DMS 273 (cell line): ENCODE results near the gene HOMEZ.
A peak's percentile ranks its signal among the peaks of the same experiment; 100 is the strongest.

Experiments
- DNase-seq: peaks from one replicate; lab custom pipeline; 2025; ENCODE audit not compliant: unreplicated experiment; lab: John Stamatoyannopoulos, UW

HOMEZ gene

DNA sequence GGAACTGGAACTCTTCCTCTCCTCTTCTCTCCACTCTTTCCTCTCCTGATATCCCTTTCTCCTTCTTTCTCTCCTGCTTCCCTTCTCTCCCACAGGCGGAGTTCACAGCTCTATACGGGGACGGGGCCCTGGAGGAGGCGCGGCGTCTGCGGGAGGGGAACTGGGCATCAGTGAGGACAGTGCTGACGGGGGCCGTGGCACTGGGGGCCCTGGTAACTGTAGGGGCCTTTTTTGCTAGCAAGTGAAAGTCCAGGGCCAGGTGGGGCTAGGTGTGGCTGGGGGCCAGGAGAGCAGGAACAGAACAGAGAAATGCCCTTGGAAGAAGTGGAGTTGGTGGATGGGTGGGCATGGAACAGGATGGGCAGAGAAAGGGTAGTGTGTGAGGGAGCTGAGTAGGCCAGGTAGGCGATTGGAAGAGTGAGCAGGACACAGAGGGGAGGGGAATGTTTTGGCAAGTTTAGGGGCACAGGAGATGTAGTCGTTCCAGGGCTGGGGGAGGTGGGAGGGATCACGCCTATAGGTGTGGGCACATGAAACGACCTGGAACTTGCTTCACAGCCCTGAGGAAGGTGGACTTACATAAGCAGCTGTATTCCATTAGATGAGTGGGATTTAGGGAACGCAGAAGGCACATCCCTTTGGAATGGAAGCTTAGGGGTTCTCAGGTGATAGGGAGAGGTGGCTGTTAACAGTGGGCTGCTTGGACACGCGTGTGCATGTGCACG, 23.0 kb upstream of the HOMEZ start:
- no peak for DNase-seq

DNA sequence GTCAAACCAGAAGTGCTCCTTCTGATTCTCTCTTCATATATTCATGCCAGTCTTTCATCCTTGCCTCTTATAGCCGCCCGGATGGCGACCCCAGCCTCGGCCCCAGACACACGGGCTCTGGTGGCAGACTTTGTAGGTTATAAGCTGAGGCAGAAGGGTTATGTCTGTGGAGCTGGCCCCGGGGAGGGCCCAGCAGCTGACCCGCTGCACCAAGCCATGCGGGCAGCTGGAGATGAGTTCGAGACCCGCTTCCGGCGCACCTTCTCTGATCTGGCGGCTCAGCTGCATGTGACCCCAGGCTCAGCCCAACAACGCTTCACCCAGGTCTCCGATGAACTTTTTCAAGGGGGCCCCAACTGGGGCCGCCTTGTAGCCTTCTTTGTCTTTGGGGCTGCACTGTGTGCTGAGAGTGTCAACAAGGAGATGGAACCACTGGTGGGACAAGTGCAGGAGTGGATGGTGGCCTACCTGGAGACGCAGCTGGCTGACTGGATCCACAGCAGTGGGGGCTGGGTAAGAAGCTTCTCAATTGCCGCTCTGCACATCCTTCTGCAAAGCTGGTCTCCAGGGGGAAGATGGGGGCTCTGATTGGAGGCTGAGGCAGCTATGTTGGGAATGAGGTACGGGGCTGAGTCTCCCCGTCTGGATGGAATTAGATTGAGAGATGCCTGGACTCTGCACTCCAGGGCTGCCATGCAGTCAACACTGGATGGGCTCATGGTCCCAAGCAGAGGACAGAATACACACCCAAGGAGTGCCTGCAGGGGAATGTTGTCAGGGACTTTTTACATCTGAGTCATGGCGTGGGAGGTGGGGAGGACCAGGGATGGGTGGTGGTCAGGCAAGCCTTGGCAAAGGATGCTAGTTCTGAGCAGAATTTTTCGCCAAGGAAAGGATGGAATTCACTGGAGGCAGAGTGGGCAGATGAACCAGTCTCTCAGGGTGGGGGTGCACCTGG, 22.0 kb upstream of the HOMEZ start:
- no peak for DNase-seq

DNA sequence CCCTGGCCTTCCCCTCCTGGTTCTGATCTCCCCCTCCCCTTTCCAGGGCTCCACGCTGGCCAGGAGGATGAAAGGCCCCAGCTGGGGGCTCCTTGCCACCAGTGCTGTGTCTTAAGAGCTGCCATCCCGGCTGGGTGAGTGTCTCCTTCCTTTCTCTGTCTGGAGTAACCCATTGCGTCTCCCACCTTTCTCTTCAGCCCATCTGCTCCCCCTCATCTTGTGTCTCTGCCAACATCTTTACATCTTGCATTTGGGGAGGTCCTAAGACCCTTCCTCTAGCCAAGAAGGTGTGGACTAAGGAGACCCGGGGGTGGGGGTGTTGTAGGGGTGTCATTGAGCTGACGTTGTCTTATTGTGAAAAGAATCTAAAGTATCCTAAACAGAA, 21.2 kb upstream of the HOMEZ start:
- DNase-seq: no peak

DNA sequence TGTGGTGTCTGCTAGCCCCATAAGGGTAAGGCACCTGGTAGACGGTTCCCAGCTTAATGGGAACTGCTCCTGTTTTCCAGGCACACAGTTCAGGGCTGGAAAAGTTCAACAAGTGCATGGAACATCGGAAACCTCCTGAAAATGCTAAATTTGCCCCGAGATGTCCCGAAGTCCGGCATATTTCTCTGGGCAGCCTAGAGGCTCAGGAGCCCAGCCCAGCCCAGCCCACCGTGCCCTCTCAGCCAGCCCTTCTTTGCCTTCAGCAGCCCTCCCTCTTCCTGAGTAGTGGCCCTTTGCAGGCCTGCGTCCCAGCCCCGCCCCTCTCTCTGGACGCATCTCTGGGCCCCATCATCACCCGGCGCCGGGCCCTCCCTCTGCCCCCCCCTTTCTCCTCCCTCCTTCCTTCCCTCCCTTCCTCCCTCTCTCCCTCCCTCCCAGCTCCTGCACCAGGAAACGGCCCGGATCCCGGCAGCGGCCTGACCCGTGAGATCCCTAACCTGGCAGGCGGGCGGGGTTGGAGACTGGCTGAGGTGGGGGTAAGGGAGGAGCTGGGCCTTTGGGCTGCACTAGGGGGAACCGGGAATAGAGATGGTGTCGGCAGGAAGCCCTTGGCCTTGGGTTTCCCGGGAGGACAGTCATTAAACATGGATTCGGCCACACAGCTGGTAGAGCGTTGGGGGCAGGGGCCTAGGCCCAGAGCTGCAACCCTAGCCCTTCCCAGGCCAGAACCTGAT, 20.6 kb upstream of the HOMEZ start, which contains the start of gene BCL2L2:
Gene BCL2L2 (plus strand): TSS at position 422 of the 734 bp plus-strand sequence. CDS start 935 bp downstream, outside the sequence.
- peak; percentile 95 for DNase-seq

DNA sequence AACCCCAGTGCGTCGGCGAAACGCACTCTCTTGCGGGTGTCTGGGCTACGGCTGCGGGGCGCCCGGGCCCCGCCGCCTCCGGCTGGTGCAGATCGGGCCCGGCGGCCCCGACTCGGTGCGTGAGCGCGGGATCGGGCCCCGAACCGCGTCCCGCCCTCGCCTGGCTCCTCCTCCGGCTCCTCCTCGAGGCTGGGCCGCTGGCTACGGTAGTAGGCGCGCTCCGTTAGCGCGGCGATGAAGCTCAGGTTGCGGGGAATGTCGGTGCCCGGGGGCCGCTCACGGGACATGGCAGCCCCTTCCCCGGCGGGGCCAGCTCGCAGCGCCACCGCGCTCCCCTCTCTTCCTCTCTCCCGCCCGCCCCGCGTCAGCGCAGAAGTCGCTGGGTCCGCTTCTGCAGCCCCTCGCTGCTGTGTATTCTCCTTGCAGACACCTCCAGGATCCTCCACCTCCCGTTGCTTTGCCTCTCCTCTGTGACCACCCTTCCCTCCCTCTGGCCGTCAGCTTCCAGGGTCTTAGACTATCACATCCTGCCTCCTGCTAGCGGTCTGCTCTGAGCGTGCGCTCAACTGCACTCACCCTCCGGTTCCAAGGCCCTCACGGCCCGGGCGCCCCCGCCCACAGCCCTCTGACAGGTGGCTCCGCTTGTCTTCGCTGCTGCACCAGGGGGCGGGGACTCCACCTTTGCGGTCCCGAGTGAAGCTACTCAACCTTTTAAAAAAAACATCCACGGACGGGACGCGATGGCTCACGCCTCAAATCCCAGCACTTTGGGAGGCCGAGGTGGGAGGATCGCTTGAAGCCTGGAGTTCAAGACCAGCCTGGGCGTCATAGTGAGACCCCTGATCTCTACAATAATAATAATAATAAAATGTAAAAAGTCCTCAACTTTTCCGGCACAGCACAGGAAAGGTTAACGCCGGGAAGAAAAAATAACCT, 16.6 kb upstream of the HOMEZ start, which contains the start of gene PPP1R3E:
Gene PPP1R3E (minus strand): TSS at position 570 of the 936 bp plus-strand sequence. CDS start 283 bp downstream, at position 287.
- peak; percentile 87 for DNase-seq

DNA sequence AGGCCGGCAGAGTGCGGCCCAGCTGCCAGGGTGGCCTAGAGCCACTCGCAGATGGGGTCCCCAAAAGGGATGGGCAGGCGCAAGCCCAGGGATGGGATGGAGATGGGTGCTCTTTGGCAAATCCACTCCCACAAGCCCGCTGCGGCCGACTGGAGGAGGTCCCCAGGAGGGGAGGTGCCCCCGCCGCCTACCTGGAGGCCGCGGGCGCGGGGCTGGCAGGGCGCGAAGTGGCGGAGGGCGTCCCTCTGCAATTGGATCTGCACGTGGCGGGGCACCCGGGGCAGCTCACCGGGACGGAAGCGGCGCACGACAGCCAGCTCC, 16.0 kb upstream of the HOMEZ start:
- DNase-seq: no peak

DNA sequence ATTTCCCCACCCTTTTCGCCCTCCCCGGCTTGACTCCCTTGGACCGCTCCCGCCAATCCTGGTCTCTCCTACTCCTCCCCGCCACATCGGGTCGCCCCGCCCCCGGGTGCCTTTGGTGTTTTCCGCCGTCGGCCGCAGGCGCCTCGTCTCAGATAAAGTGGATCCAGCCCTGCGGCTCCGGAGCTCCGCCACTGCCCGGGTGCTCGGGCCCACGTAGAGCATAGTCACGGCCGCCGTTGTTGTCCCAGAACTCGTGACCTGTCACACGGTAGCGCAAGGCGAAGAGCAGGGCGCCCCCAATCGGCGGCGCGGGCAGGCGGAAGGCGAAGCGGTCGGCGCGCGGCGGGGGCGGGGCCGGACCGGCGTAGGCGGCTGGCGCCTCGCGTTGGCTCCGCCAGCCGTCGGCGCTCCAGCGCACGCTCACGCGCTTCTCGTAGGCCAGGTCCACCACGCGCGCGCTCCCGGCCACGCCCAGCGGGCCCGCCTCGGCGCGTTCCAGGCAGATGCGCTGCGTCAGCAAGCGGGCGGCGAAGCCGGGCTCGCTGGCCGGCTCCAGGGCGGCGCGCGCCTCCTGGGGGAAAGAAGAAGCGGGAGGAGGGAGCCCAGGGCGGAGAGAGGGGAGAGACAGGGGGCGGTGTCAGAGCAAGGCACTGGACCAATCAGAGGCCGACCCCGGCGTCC, 15.5 kb upstream of the HOMEZ start:
- DNase-seq: peak; percentile 99

DNA sequence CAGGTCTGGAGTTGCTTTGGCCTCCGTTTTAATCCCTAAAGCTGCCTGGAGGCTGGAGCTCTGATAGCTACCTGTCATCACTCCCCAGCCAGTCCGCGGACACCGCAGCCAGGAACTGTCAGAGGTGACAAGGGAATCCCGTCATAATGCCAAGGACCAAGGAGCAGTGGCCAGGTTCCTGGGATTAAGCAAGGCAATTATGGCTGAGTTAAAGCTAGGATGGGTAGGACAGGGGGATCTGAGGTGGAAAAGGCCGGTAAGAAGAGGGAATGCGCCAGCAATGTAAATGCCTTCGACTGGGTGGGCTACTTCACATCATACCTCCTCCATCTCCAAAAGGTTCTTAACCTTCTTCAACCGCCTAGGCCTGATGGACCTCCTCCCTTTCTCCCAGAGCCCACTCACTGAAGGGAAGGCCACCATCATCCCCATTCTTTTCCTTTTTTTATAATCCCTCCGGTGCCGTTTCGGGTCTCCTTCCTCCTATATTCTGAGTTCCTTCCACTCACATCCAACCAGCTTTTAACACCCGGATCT, 14.8 kb upstream of the HOMEZ start:
- DNase-seq: peak; percentile 43

DNA sequence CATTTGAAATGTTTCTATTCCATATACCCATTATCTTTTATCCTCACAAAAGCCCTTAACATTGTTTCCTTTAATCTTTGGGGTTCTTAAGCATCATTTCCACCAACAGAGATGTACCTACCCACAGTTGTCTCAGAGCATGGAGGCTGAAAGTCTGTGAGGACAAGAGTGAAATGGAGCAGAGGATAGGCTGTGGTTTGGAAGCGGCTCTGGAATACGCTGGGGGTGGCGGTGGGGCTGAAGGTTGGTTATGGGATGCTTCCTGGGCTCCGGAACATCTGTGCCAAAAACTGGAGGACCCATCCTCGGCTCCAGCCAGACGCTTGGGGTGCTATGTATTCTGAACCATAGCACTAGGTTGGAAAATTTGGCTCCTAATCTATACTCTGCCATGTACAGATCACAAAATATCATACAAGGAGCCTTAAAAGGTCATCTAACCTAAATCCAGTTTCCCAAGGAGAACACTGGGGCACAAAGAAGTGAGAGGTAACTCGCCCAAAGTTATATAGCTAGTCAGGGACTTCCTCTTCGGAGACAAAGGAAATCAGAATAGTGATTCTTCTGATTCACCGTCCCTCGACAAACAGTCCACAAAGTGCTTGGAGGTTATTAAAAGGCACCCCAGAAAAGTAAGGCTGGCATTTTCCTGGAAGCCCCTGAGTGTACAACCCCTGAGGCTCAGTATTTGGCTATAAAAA, 14.2 kb upstream of the HOMEZ start:
- DNase-seq: no peak

DNA sequence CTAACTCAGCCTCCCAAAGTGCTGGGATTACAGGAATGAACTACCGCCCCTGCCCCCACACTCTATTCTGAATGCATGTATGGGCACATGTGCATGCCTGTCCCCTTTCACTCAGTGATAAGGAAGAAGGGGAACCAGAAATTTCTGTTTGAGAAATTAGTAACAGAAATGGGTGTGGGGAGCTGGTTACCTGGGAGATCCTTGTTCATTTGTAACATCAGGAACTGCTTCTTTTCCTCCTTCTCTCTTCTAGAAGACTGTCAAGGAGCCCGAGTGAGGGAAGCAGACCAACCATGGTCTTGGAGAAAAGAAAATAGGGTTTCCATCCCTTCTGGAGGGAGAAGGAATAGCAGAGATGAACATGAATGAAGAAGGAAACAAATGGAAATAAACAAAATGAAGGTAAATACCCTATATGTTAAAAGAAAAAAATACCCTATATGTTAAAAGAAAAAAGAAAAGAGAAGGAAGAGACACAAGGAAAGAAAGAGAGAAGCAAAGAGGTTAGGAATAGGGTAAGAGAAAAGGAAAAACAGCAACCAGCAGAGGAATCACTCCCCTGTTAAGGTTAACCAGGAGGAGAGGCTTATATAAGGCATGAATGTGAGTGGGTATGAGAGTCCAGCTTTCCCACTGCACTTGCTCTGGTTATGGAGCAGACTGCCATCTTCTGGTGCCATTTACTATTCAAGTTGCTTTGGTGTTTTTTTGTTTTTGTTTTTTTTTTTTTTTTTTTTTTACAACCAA, 13.5 kb upstream of the HOMEZ start:
- peak; percentile 46 for DNase-seq

DNA sequence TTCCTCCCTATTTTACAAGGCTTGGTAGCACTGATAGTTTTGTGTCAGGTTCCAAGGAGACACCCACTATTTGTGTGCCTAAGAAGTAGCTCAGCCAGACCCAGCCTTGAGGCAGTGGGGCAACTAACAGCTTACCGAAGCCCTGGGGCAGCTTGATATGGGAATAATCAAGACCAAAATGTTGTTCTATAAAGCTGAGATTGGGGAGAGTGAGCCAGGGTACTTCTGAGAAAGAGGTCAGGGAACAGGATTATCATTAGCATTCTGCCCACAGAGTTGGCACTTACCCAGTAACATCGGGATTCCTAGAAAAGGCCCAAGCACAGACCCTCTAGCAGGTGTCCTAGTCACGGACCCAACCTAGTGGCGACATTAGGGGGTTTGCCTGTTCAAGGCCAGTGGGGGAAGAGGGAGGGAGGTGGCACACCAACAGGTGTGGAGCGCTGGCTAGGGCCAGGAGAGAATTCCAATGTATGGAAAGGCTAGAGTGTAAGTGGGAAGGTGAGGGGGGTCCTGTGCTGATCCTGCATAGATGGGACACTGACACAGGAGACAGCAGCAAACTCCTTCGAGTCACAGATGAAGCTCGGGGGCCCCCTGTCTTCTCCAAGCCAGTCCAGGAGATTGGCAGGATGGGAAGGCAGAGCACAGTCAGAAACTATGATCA, 11.8 kb upstream of the HOMEZ start:
- DNase-seq: no peak

DNA sequence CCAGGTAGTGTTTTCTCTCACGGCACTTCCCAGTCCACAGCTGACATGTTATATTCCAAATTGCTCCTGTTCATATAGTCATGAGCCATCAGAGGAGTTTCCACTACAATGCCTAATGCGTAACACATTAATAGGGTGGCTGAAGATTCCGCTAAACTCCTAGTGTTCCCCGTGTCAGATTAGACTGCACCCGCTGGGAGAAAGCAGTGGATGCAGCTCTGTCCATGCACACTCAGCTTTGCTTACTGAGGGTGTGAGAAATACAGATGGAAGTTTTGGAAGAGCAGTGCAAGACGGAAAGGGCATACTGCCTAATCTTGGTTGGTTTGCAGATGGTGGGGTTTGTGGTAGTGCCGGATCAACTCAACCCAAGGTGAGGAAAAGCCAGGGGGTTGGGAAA, 11.2 kb upstream of the HOMEZ start:
- no peak for DNase-seq

DNA sequence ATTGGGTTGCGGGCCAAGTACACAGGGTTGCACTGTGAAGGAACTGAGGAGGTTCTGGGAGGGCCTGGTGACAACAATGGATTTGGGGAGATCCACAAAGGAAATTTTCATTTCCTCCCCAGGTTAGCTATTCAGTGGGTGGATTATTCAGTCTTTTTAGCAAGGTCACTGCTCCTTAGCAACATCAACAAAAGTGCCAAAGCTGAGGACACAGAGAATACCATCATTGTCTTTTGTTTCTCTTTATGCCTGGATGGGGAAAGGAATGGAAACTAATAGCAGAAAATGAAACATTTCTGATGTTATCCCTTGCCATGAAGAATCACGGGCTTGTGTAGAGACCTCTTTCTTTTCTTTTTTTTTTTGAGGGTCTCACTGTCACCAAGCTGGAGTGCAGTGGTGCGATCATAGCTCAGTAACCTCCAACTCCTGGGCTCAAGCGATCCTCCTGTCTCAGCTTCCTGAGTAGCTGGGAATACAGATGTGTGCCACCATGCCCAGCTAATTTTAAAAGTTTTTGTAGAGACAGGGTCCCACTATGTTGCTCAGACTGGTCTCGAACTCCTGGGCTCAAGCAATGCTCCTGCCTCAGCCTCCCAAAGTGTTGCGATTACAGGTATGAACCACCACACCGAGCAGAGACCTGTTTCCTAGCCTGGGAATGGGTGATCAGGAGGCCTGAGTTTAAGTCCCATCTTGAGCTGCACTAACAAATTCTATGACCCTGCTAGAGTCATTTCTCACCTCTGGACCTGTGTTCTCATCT, 10.3 kb upstream of the HOMEZ start:
- no peak for DNase-seq

DNA sequence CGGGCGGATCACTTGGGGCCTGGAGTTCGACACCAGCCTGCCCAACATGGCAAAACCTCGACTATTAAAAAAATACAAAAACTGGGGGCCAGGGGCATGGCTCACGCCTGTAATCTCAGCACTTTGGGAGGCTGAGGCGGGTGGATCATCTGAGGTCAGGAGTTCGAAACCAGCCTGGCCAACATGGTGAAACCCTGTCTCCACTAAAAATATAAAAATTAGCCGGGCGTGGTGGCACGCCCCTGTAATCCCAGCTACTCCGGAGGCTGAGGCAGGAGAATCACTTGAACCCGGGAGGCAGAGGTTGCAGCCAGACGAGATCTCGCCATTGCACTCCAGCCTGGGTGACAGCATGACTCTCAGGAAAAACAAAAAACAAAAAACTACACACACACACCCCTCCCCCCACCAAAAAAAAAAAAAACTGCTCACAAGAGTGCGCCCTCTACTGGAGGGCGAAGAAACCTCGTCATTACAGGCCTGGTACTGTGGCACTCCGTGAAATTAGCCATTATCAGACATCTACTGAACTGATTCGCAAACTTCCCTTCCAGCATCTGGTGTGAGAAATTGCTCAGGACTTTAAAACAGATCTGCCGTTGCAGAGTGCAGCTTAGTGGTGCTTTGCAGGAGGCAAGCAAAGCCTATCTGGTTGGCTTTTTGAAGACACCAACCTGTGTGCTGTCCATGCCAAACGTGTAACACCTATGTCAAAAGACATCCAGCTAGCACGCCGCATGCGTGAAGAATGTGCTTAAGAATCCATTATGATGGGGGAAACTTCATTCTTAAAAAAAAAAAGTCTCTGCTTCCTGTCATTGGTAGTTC, 9.0 kb upstream of the HOMEZ start:
- DNase-seq: peak; percentile 82

DNA sequence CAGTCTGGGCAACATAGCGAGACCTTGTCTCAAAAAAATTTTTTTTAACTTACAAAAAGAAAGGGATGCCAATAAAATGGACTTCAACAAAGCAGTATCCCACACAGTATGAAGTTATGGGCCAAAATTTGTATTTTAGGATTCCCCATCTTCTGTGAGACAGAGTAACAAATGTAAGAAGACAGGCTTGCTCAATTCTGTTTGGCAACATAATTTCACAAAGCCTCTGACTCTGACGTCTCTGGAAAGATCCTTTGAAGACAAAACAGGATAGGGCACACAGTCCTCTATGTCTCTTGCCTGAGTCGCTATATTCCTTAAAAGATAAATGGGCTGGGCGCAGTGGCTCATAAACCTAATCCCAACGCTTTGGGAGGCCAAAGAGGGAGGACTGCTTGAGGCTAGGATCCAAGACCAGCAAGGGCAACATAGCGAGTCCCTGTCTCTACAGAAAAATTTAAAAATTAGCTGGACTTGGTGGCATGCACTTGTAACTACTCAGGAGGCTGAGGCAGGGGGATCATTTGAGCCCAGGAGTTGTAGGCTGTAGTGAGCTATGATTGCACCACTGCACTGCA, 1.1 kb upstream of the HOMEZ start:
- no peak for DNase-seq
